ENCODE measurements around the gene PLD1. TPM values are rescaled to one million over a fixed set of nuclear protein-coding genes. Genes with fewer than 3 reads are reported as not detected.

The PLD1 gene
- total RNA-seq, 1 experiment from 2014 or later = 32.5 TPM

GRCh38 chr3:171784387-171784786 is 25.9 kb downstream of the PLD1 start:
- intact Hi-C loops (cut with micrococcal nuclease; ENCODE audit: unreplicated experiment) = no loop called here
- Histone ChIP-seq H3K27ac (no peak overlapping the region), H3F3A (ENCODE audit: insufficient read depth, low read depth) (peaks cover 10% of the 10 kb centered on the region), H2AFZ (no peak overlapping the region), H3K4me3 (no peak overlapping the region), H3K36me3 (ENCODE audit: low read depth) (peaks cover 11% of the 10 kb centered on the region), H4K20me1 (ENCODE audit: insufficient read depth) (no peaks in the 10 kb centered on the region), H3K79me2 (ENCODE audit: low read depth) (0 out of 2 replicates have a peak, but pooled peaks cover 7% of the 10 kb centered on the region), H3K4me2 (no peak overlapping the region), H3K9me3 (ENCODE audit: insufficient read depth, low read depth) (no peaks in the 10 kb centered on the region), H3K9me2 (ENCODE audit: insufficient read depth) (no peaks in the 10 kb centered on the region), H3K4me1 (replicated peaks; ENCODE audit: insufficient read depth) (peaks cover 21% of the 10 kb centered on the region), H3K27me3 (ENCODE audit: insufficient read depth, low read depth) (no peaks in the 10 kb centered on the region)
- ChIA-PET POLR2A (ENCODE audit: unreplicated experiment) (no interaction called here), CTCF (interaction anchor here (0.5 to 1.0 kb wide), 3 partner anchors 12 to 47 kb away, joined by 3 to 7 read pairs (median 7); no protein-coding TSS in a partner anchor)
- no TSS peak for BruUV-seq (replicated peaks)
- no peak for TF ChIP-seq EZH2 (IDR thresholded peaks at IDR 0.05; ENCODE audit: low read depth)
- TF ChIP-seq CTCF (conservative IDR thresholded peaks at IDR 0.05) = no peak
- DNase-seq = no peak

- no peak overlapping the region for H2AFZ ChIP-seq
- intact Hi-C loops (cut with micrococcal nuclease; ENCODE audit: unreplicated experiment) = no loop called here
- peaks cover 18% of the 10 kb centered on the region for H3K4me1 ChIP-seq (replicated peaks; ENCODE audit: insufficient read depth)
- H3K4me3 ChIP-seq = no peak overlapping the region
- no peaks in the 10 kb centered on the region for H3K27me3 ChIP-seq (ENCODE audit: insufficient read depth, low read depth)
- ChIA-PET CTCF (interaction anchor here (1.0 kb wide), 1 partner anchor 13 kb away, joined by 7 read pairs; no protein-coding TSS in a partner anchor), POLR2A (ENCODE audit: unreplicated experiment) (no interaction called here)
- H3F3A ChIP-seq (ENCODE audit: insufficient read depth, low read depth) = peaks cover 10% of the 10 kb centered on the region
- no peaks in the 10 kb centered on the region for H4K20me1 ChIP-seq (ENCODE audit: insufficient read depth)
- peaks cover 5% of the 10 kb centered on the region for H3K36me3 ChIP-seq (ENCODE audit: low read depth)
- no TSS peak for BruUV-seq (replicated peaks)
- TF ChIP-seq CTCF (conservative IDR thresholded peaks at IDR 0.05) = no peak
- no peak for TF ChIP-seq EZH2 (IDR thresholded peaks at IDR 0.05; ENCODE audit: low read depth)
- H3K9me2 ChIP-seq (ENCODE audit: insufficient read depth) = no peaks in the 10 kb centered on the region
- H3K9me3 ChIP-seq (ENCODE audit: insufficient read depth, low read depth) = no peaks in the 10 kb centered on the region
- 0 out of 2 replicates have a peak, but pooled peaks cover under 1% of the 10 kb centered on the region for H3K79me2 ChIP-seq (ENCODE audit: low read depth)
- H3K27ac ChIP-seq = no peak overlapping the region
- no peak overlapping the region for H3K4me2 ChIP-seq
- no peak for DNase-seq
Measured at GRCh38 chr3:171783626-171784025, 26.7 kb downstream of the PLD1 start.

GRCh38 chr3:171783086-171783485 is 27.2 kb downstream of the PLD1 start:
- CTCF ChIA-PET = no interaction called here
- intact Hi-C loops (cut with micrococcal nuclease; ENCODE audit: unreplicated experiment) = no loop called here
- BruUV-seq (replicated peaks) = no TSS peak

More at GRCh38 chr3:171783086-171783485, 27.2 kb downstream of the PLD1 start:
- Histone ChIP-seq H3K4me1 (replicated peaks; ENCODE audit: insufficient read depth) (peaks cover 16% of the 10 kb centered on the region), H3K9me3 (ENCODE audit: insufficient read depth, low read depth) (no peaks in the 10 kb centered on the region), H4K20me1 (ENCODE audit: insufficient read depth) (no peaks in the 10 kb centered on the region), H3K79me2 (ENCODE audit: low read depth) (no peaks in the 10 kb centered on the region), H3F3A (ENCODE audit: insufficient read depth, low read depth) (peaks cover 10% of the 10 kb centered on the region), H3K36me3 (ENCODE audit: low read depth) (peaks cover 3% of the 10 kb centered on the region; the same call in 1 of the 2 replicates), H3K4me2 (no peak overlapping the region), H3K9me2 (ENCODE audit: insufficient read depth) (no peaks in the 10 kb centered on the region), H3K27ac (no peak overlapping the region), H3K4me3 (no peak overlapping the region), H3K27me3 (ENCODE audit: insufficient read depth, low read depth) (no peaks in the 10 kb centered on the region), H2AFZ (no peak overlapping the region)
- POLR2A ChIA-PET (ENCODE audit: unreplicated experiment) = no interaction called here
- no peak for DNase-seq
- TF ChIP-seq CTCF (conservative IDR thresholded peaks at IDR 0.05) (no peak), EZH2 (IDR thresholded peaks at IDR 0.05; ENCODE audit: low read depth) (no peak)

All from PC-9 (cell line).